Measurements from ENCODE around the gene TRAPPC2. TPM values are rescaled to one million over a fixed set of nuclear protein-coding genes. Genes with fewer than 3 reads are reported as not detected.

TRAPPC2 gene
- polyA plus RNA-seq, 1 of the 3 experiments (the other 2 are of a cell fraction): 10.4 TPM

- no peak for DNase-seq
- ChIA-PET POLR2A (interaction anchor here (1.0 kb wide), 1 partner anchor 12 kb away, joined by 3 read pairs; no protein-coding TSS in a partner anchor), CTCF (interaction anchor here (1.0 kb wide), 1 partner anchor 310 kb away, joined by 3 read pairs; no protein-coding TSS in a partner anchor)
- peaks cover 0 to 3% of the 10 kb centered on the region in 2 experiments; a peak in 1 of 4 replicates for H3K4me1 ChIP-seq (ENCODE audit: control insufficient read depth in 1 of 2, insufficient read depth in 2 of 2, low read depth in 1 of 2, low read length in 1 of 2)
- H2AFZ ChIP-seq (ENCODE audit: low read depth): no peak overlapping the region
- H3K9me3 ChIP-seq: no peaks in the 10 kb centered on the region
- H3K9ac ChIP-seq: no peak overlapping the region
- H3F3A ChIP-seq (replicated peaks; ENCODE audit: insufficient read depth): no peaks in the 10 kb centered on the region
- H3K27ac ChIP-seq (ENCODE audit: low read depth in 2 of 2, low read length in 1 of 2): no peak overlapping the region
- peaks cover 6% of the 10 kb centered on the region; the same call in 1 of the 2 replicates for H4K20me1 ChIP-seq (ENCODE audit: insufficient read depth)
- no peak overlapping the region for H3K4me2 ChIP-seq
- no peaks in the 10 kb centered on the region for H3K27me3 ChIP-seq (ENCODE audit: insufficient read depth)
- no peak for TF ChIP-seq FOSL2 (IDR thresholded peaks at IDR 0.05; ENCODE audit: borderline replicate concordance, low read depth)
- TF ChIP-seq MEF2A (IDR thresholded peaks at IDR 0.05; ENCODE audit: borderline replicate concordance, low read depth): no peak
- TF ChIP-seq RXRA (IDR thresholded peaks at IDR 0.05; ENCODE audit: borderline replicate concordance, low read depth): no peak
- no peak for TF ChIP-seq TEAD4 (IDR thresholded peaks at IDR 0.05; ENCODE audit: borderline replicate concordance, insufficient read depth)
- no peak for TF ChIP-seq PBX3 (IDR thresholded peaks at IDR 0.05)
- TF ChIP-seq IRF3 (IDR thresholded peaks at IDR 0.05; ENCODE audit: low read depth, low read length): no peak
- no peak for TF ChIP-seq NRF1 (IDR thresholded peaks at IDR 0.05; ENCODE audit: low read depth, low read length)
- no peak for TF ChIP-seq NFIC (IDR thresholded peaks at IDR 0.05; ENCODE audit: borderline replicate concordance)
- TF ChIP-seq JUND (IDR thresholded peaks at IDR 0.05): no peak
- TF ChIP-seq FOXJ3 (CRISPR knock-in tag; IDR thresholded peaks at IDR 0.05): no peak
- H3K4me3 ChIP-seq (ENCODE audit: low read depth in 2 of 2, low read length in 1 of 2): no peak overlapping the region
- 84% methylated on average over 7 of the region's 7 CpGs for WGBS (ENCODE audit: low lambda C conversion rate)
- H3K36me3 ChIP-seq (replicated peaks in 1 of 2; ENCODE audit: control insufficient read depth in 1 of 2, insufficient read depth in 2 of 2, low read length in 1 of 2): peaks cover 19 to 25% of the 10 kb centered on the region in 2 experiments
- H3K9me2 ChIP-seq: no peaks in the 10 kb centered on the region
- H3K79me2 ChIP-seq (ENCODE audit: insufficient read depth): peaks cover 81% of the 10 kb centered on the region
These were observed 12.5 kb downstream of the TRAPPC2 start for GRCh38 chrX:13721819-13722519.

GRCh38 chrX:13721371-13721770 is 13.0 kb downstream of the TRAPPC2 start:
- Histone ChIP-seq H3K27me3 (ENCODE audit: insufficient read depth) (no peaks in the 10 kb centered on the region), H3K4me3 (ENCODE audit: low read depth in 2 of 2, low read length in 1 of 2) (no peak overlapping the region), H3K9me3 (no peaks in the 10 kb centered on the region), H3K79me2 (ENCODE audit: insufficient read depth) (peaks cover 75% of the 10 kb centered on the region), H2AFZ (ENCODE audit: low read depth) (no peak overlapping the region), H3K9ac (no peak overlapping the region), H3K27ac (ENCODE audit: low read depth in 2 of 2, low read length in 1 of 2) (no peak overlapping the region), H3K4me1 (ENCODE audit: control insufficient read depth in 1 of 2, insufficient read depth in 2 of 2, low read depth in 1 of 2, low read length in 1 of 2) (peaks cover 0 to 3% of the 10 kb centered on the region in 2 experiments; a peak in 1 of 4 replicates), H4K20me1 (ENCODE audit: insufficient read depth) (peaks cover 6% of the 10 kb centered on the region; the same call in 1 of the 2 replicates), H3K4me2 (no peak overlapping the region), H3F3A (replicated peaks; ENCODE audit: insufficient read depth) (no peaks in the 10 kb centered on the region), H3K36me3 (replicated peaks in 1 of 2; ENCODE audit: control insufficient read depth in 1 of 2, insufficient read depth in 2 of 2, low read length in 1 of 2) (peaks cover 20 to 29% of the 10 kb centered on the region in 2 experiments), H3K9me2 (no peaks in the 10 kb centered on the region)
- no peak for DNase-seq
- POLR2A ChIA-PET: interaction anchor here (1.0 kb wide), 1 partner anchor 13 kb away, joined by 3 read pairs; no protein-coding TSS in a partner anchor
- CTCF ChIA-PET: interaction anchor here (1.4 kb wide), 1 partner anchor 63 kb away, joined by 3 read pairs; no protein-coding TSS in a partner anchor
- TF ChIP-seq SMC3 (IDR thresholded peaks at IDR 0.05; ENCODE audit: low read depth, low read length) (no peak), YY1 (IDR thresholded peaks at IDR 0.05; ENCODE audit: low read depth) (no peak), PBX3 (IDR thresholded peaks at IDR 0.05) (no peak), MXI1 (IDR thresholded peaks at IDR 0.05; ENCODE audit: low read depth, low read length) (no peak), CHD2 (IDR thresholded peaks at IDR 0.05; ENCODE audit: low read length, partially characterized antibody) (no peak), ELF1 (IDR thresholded peaks at IDR 0.05) (no peak), FOXM1 (IDR thresholded peaks at IDR 0.05; ENCODE audit: low read depth) (no peak), USF1 (IDR thresholded peaks at IDR 0.05; ENCODE audit: borderline replicate concordance, low read depth) (no peak), FOXJ3 (CRISPR knock-in tag; IDR thresholded peaks at IDR 0.05) (no peak), GATA2 (CRISPR knock-in tag; IDR thresholded peaks at IDR 0.05) (no peak), RCOR1 (IDR thresholded peaks at IDR 0.05; ENCODE audit: low read length) (no peak)
- 100% methylated on average over 4 of the region's 4 CpGs for WGBS (ENCODE audit: low lambda C conversion rate)
